ENCODE results near the gene LORICRIN.

- TF ChIP-seq, protein P1, sequence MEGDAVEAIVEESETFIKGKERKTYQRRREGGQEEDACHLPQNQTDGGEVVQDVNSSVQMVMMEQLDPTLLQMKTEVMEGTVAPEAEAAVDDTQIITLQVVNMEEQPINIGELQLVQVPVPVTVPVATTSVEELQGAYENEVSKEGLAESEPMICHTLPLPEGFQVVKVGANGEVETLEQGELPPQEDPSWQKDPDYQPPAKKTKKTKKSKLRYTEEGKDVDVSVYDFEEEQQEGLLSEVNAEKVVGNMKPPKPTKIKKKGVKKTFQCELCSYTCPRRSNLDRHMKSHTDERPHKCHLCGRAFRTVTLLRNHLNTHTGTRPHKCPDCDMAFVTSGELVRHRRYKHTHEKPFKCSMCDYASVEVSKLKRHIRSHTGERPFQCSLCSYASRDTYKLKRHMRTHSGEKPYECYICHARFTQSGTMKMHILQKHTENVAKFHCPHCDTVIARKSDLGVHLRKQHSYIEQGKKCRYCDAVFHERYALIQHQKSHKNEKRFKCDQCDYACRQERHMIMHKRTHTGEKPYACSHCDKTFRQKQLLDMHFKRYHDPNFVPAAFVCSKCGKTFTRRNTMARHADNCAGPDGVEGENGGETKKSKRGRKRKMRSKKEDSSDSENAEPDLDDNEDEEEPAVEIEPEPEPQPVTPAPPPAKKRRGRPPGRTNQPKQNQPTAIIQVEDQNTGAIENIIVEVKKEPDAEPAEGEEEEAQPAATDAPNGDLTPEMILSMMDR (IDR thresholded peaks at IDR 0.05; ENCODE audit: low read depth, low read length): no peak
- TF ChIP-seq EZH2phosphoT487 (IDR thresholded peaks at IDR 0.05; ENCODE audit: low read depth): no peak
Observed at GRCh38 chr1:153306303-153307220, 47.1 kb downstream of the LORICRIN start.
